ENCODE results near the gene EDC4.
A peak's percentile ranks its signal among the peaks of the same experiment; 100 is the strongest.
"Not testable (repeated sequence)": the region's sequence is repeated elsewhere in the genome, so short reads cannot be mapped to it uniquely, and the experiment has no call there.

EDC4 gene

DNA sequence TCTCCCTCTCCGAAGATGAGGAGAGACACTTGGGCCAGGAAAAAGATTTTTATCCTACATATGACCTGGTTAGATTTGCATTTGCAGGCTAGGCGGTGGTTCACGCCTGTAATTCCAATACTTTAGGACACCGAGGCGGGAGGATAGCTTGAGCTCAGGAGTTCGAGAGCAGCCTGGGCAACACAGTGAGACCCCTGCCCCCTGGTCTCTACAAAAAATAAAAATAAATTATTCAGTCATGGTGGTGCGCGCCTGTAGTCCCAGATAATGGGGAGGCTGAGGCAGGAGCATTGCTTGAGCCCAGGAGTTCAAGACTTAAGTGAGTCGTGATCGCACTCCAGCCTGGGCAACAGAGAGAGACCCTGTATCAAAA, 38.6 kb upstream of the EDC4 start:
- peak overlapping the region; percentile 75 for H3K4me3 ChIP-seq (ENCODE audit: low read length)
- no peak for DNase-seq (ENCODE audit: low read depth)
- TF ChIP-seq, protein P1, sequence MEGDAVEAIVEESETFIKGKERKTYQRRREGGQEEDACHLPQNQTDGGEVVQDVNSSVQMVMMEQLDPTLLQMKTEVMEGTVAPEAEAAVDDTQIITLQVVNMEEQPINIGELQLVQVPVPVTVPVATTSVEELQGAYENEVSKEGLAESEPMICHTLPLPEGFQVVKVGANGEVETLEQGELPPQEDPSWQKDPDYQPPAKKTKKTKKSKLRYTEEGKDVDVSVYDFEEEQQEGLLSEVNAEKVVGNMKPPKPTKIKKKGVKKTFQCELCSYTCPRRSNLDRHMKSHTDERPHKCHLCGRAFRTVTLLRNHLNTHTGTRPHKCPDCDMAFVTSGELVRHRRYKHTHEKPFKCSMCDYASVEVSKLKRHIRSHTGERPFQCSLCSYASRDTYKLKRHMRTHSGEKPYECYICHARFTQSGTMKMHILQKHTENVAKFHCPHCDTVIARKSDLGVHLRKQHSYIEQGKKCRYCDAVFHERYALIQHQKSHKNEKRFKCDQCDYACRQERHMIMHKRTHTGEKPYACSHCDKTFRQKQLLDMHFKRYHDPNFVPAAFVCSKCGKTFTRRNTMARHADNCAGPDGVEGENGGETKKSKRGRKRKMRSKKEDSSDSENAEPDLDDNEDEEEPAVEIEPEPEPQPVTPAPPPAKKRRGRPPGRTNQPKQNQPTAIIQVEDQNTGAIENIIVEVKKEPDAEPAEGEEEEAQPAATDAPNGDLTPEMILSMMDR (conservative IDR thresholded peaks at IDR 0.05; ENCODE audit: low read depth, low read length), result no peak

DNA sequence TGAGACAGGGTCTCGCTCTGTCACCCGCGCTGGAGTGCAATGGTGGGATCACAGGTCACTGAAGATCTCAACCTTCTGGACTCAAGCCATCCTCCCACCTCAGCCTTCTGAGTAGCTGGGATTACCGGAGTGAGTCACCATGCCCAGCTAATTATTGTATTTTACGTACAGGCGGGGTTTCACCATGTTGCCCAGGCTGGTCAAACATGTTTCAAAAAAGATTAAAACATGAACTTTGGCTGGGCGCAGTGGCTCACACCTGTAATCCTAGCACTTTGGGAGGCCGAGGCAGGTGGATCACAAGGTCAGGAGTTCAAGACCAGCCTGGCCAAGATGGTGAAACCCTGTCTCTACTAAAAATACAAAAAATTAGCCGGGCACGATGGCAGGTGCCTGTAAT, 35.7 kb upstream of the EDC4 start:
- DNase-seq (ENCODE audit: low read depth); H3K4me3 ChIP-seq (ENCODE audit: low read length): not testable (repeated sequence)

DNA sequence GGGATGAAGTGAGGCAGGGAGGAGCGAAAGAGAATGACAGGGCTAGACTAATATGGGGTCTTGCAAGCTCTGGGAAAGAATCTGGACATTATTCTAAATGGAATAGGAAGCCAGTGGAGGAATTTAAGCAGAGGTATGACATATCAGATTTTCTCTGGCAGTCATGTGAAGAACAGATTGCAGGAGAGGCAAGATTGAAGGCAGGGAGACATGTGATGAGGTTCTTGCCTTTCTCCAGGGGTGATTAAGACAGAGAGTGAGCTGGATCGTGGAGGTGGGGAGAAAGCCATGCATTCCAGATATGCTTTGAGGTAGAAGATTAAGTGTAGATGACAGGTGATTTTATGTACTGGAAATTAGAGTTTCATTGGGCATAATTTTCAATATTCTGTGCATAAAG, 35.0 kb upstream of the EDC4 start:
- H3K4me3 ChIP-seq (ENCODE audit: low read length), result no peak overlapping the region
- peak; percentile 31 for DNase-seq (ENCODE audit: low read depth)
- TF ChIP-seq, protein P1 (conservative IDR thresholded peaks at IDR 0.05; ENCODE audit: low read depth, low read length), result no peak

DNA sequence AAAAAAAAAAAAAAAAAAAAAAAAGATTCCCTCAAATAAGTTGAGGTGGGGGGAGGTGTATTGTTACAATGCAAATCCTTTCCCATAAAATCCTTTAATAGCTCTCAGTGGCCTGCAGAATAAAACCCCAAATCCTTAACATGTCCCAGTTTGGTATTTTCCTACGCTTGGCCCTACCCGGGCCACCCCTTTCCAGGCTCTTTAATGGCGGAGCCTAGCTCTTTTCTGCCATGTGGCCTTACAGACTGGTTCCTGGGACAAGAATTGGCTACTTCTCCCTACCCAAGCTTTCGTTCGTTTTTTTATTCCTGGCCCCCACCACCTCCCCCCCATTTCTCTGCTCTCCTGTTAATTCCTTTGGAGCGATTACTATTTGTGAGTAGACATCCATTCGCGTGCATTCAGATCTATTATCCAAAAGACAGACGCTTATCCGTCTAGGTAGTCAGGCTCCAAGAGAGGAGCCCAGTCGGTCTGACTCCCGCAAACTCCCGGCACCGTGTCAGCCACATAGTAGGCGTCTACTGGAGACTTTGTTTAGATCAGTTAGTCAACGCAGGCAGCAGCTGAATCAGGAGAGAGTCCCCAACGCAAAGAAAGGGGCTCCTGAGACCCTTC, 31.5 kb upstream of the EDC4 start:
- peak overlapping the region; percentile 96 for H3K4me3 ChIP-seq (ENCODE audit: low read length)
- DNase-seq (ENCODE audit: low read depth), result no peak
- TF ChIP-seq, protein P1 (conservative IDR thresholded peaks at IDR 0.05; ENCODE audit: low read depth, low read length), result no peak

DNA sequence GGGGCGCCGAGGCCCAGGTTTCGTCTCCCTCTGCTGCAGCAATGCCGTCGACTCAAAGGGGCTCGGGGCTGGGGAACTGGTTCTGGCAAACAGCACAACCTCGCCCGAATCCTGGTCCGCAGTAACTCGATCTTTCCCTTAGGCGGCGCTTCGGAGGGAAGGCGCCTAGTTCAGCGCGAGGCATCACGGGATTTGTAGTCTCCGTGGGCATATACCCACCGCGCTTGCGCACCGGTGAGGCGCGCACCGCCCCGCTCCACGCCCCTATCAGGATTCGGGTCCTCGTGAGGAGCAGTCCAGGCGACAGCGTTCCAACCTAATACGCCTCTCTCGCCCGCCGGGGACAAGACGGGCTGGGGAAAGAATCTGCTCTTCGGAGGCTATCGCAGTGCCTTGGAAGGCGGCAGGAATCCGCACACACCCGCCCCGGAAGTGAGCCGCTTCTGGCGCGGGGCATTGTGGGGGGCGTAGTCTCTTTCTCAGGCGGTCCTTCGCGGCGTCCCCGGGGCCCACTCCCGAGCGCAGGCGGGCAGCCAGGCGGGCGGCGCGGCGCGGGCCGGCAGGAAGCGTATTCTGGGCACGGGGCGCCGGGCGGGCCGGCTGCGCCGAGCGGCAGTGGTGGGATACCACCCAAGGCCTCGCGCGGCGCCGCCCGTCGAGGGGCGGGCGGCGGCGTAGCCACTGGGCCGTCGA, 30.9 kb upstream of the EDC4 start, which contains the start of gene THAP11:
TSS of gene THAP11 (plus strand) at position 505 of the 693 bp plus-strand sequence. CDS start 235 bp downstream, outside the sequence.
- TF ChIP-seq, protein P1 (conservative IDR thresholded peaks at IDR 0.05; ENCODE audit: low read depth, low read length), result peak; percentile 84
- peak within 1 kb of the TSS; percentile 96 for H3K4me3 ChIP-seq (ENCODE audit: low read length)
- DNase-seq (ENCODE audit: low read depth), result peak; percentile 74

DNA sequence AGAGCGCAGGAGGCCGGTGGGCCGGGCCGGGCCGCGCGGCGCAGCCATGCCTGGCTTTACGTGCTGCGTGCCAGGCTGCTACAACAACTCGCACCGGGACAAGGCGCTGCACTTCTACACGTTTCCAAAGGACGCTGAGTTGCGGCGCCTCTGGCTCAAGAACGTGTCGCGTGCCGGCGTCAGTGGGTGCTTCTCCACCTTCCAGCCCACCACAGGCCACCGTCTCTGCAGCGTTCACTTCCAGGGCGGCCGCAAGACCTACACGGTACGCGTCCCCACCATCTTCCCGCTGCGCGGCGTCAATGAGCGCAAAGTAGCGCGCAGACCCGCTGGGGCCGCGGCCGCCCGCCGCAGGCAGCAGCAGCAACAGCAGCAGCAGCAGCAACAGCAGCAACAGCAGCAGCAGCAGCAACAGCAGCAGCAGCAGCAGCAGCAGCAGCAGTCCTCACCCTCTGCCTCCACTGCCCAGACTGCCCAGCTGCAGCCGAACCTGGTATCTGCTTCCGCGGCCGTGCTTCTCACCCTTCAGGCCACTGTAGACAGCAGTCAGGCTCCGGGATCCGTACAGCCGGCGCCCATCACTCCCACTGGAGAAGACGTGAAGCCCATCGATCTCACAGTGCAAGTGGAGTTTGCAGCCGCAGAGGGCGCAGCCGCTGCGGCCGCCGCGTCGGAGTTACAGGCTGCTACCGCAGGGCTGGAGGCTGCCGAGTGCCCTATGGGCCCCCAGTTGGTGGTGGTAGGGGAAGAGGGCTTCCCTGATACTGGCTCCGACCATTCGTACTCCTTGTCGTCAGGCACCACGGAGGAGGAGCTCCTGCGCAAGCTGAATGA, 30.1 kb upstream of the EDC4 start:
- no peak for DNase-seq (ENCODE audit: low read depth)
- TF ChIP-seq, protein P1 (conservative IDR thresholded peaks at IDR 0.05; ENCODE audit: low read depth, low read length), result peak; percentile 47
- peak overlapping the region; percentile 96 for H3K4me3 ChIP-seq (ENCODE audit: low read length)

DNA sequence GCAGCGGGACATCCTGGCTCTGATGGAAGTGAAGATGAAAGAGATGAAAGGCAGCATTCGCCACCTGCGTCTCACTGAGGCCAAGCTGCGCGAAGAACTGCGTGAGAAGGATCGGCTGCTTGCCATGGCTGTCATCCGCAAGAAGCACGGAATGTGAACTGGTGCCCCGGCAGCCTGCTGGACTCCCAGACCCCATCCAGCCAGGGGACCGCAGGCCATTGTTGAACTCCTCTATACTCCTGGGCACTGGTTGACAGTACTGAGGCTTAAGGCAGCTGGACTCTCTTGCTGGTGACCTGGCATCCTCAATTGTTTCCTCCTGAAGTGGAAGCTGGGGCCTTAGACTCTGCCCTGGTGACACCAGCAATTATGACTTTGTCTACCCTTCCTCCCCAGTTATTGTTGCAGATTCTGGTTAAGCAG, 29.5 kb upstream of the EDC4 start:
- TF ChIP-seq, protein P1 (conservative IDR thresholded peaks at IDR 0.05; ENCODE audit: low read depth, low read length), result no peak
- H3K4me3 ChIP-seq (ENCODE audit: low read length), result peak overlapping the region; percentile 96
- DNase-seq (ENCODE audit: low read depth), result no peak

Data from retinal pigment epithelial cell (primary cell).